SK-N-SH treated with all-trans-retinoic acid at 6 μM for 48 hours (cell line): ENCODE measurements around the gene PACC1.

Experiments used
- ATAC-seq: fragments of 200-7000 bp; cut with Tn5 transposase; 3 replicates; pipeline ENCODE4 v1.9.1; 2020; ENCODE audit warnings: mild to moderate bottlenecking, moderate library complexity
- ARNTL ChIP-seq: fragments of 450-650 bp; formaldehyde crosslinking; IDR thresholded peaks from 2 replicates; pipeline ENCODE4 v1.5.0; 2020; ENCODE audit warnings: low read depth, mild to moderate bottlenecking, moderate library complexity, borderline replicate concordance
- BACH2 ChIP-seq: fragments of 250-450 bp; sonication (Bioruptor Pico); IDR thresholded peaks from 2 replicates; pipeline ENCODE4 v1.9.0; 2021; ENCODE audit warnings: mild to moderate bottlenecking, borderline replicate concordance
- CREB5 ChIP-seq: fragments of 250-450 bp; sonication (Bioruptor Pico); IDR thresholded peaks from 2 replicates; pipeline ENCODE4 v1.5.1; 2020; ENCODE audit warnings: low read depth, mild to moderate bottlenecking, moderate library complexity
- CSDC2 ChIP-seq: fragments of 250-450 bp; sonication (Bioruptor Pico); IDR thresholded peaks from 2 replicates; pipeline ENCODE4 v1.5.0; 2020; ENCODE audit warnings: mild to moderate bottlenecking, moderate library complexity
- CSRNP3 ChIP-seq: fragments of 250-450 bp; sonication (Bioruptor Pico); IDR thresholded peaks from 2 replicates; pipeline ENCODE4 v1.5.1; 2021; ENCODE audit warnings: mild to moderate bottlenecking, moderate library complexity
- ESRRG ChIP-seq: fragments of 250-450 bp; sonication (Bioruptor Pico); IDR thresholded peaks from 2 replicates; pipeline ENCODE4 v1.6.1; 2021; ENCODE audit warnings: mild to moderate bottlenecking
- GLIS3 ChIP-seq: fragments of 250-450 bp; sonication (Bioruptor Pico); IDR thresholded peaks from 2 replicates; pipeline ENCODE4 v1.5.0; 2020; ENCODE audit warnings: mild to moderate bottlenecking, moderate library complexity
- ISL1 ChIP-seq: fragments of 250-450 bp; sonication (Bioruptor Pico); IDR thresholded peaks from 2 replicates; pipeline ENCODE4 v2.1.2; 2022; ENCODE audit warnings: mild to moderate bottlenecking, moderate library complexity
- OSR1 ChIP-seq: fragments of 250-450 bp; sonication (Bioruptor Pico); IDR thresholded peaks from 2 replicates; pipeline ENCODE4 v1.8.0; 2022; ENCODE audit warnings: moderate library complexity, mild to moderate bottlenecking, inconsistent platforms
- POU6F1 ChIP-seq: fragments of 250-450 bp; sonication (Bioruptor Pico); IDR thresholded peaks from 2 replicates; pipeline ENCODE4 v1.8.0; 2021; ENCODE audit warnings: low read depth, mild to moderate bottlenecking, moderate library complexity, borderline replicate concordance
- PPARA ChIP-seq: fragments of 250-450 bp; sonication (Bioruptor Pico); IDR thresholded peaks from 2 replicates; pipeline ENCODE4 v1.5.0; 2020; ENCODE audit warnings: mild to moderate bottlenecking, borderline replicate concordance
- RARB ChIP-seq: fragments of 250-450 bp; sonication (Bioruptor Pico); IDR thresholded peaks from 2 replicates; pipeline ENCODE4 v1.8.0; 2021; ENCODE audit warnings: mild to moderate bottlenecking, moderate library complexity
- SNAI2 ChIP-seq: fragments of 250-450 bp; sonication (Bioruptor Pico); IDR thresholded peaks from 2 replicates; pipeline ENCODE4 v1.5.0; 2020; ENCODE audit warnings: mild to moderate bottlenecking, moderate library complexity
- TCF4 ChIP-seq: fragments of 250-450 bp; sonication (Bioruptor Pico); IDR thresholded peaks from 2 replicates; pipeline ENCODE4 v1.8.0; 2021; ENCODE audit warnings: mild to moderate bottlenecking, moderate library complexity, borderline replicate concordance
- TOX ChIP-seq: fragments of 250-450 bp; sonication (Bioruptor Pico); IDR thresholded peaks from 2 replicates; pipeline ENCODE4 v1.8.0; 2021; ENCODE audit warnings: mild to moderate bottlenecking, moderate library complexity, borderline replicate concordance
- ZC3H10 ChIP-seq: fragments of 250-450 bp; sonication (Bioruptor Pico); IDR thresholded peaks from 2 replicates; pipeline ENCODE4 v1.5.1; 2021; ENCODE audit warnings: mild to moderate bottlenecking, moderate library complexity
- ZFP3 ChIP-seq: fragments of 250-450 bp; sonication (Bioruptor Pico); IDR thresholded peaks from 2 replicates; pipeline ENCODE4 v1.5.0; 2020; ENCODE audit warnings: mild to moderate bottlenecking, moderate library complexity
- ZFP30 ChIP-seq: fragments of 450-650 bp; formaldehyde crosslinking; IDR thresholded peaks from 2 replicates; pipeline ENCODE4 v1.5.0; 2022; ENCODE audit warnings: mild to moderate bottlenecking, moderate library complexity
- ZNF565 ChIP-seq: fragments of 450-650 bp; formaldehyde crosslinking; conservative IDR thresholded peaks from 2 replicates; pipeline ENCODE4 v1.5.0; 2020; ENCODE audit warnings: low read depth, mild to moderate bottlenecking, moderate library complexity
- ZNF70 ChIP-seq: fragments of 450-650 bp; formaldehyde crosslinking; IDR thresholded peaks from 2 replicates; pipeline ENCODE4 v1.5.0; 2020; ENCODE audit warnings: mild to moderate bottlenecking, moderate library complexity
- ZNF8 ChIP-seq: fragments of 450-650 bp; formaldehyde crosslinking; IDR thresholded peaks from 2 replicates; pipeline ENCODE4 v1.5.0; 2020; ENCODE audit warnings: mild to moderate bottlenecking, moderate library complexity

PACC1 gene

GRCh38 chr1:212447478-212447877 is 32.8 kb upstream of the PACC1 start (continued):
- no peak for TF ChIP-seq POU6F1 (CRISPR knock-in tag)
- TF ChIP-seq ZNF565, result no peak

GRCh38 chr1:212446333-212446732 is 31.6 kb upstream of the PACC1 start:
- TF ChIP-seq TOX (no peak), GLIS3 (CRISPR knock-in tag) (no peak), ZFP3 (CRISPR knock-in tag) (no peak), ZNF8 (CRISPR knock-in tag) (no peak), ZNF565 (no peak), CSRNP3 (CRISPR knock-in tag) (no peak), CSDC2 (CRISPR knock-in tag) (no peak), RARB (CRISPR knock-in tag) (no peak)
- TF ChIP-seq, all 23 proteins: peak for 0
- ATAC-seq, result no peak

GRCh38 chr1:212442408-212442807 is 27.7 kb upstream of the PACC1 start:
- TF ChIP-seq TOX (no peak), BACH2 (no peak), CSRNP3 (CRISPR knock-in tag) (no peak), ZC3H10 (CRISPR knock-in tag) (no peak), ARNTL (no peak), CREB5 (CRISPR knock-in tag) (no peak), PPARA (CRISPR knock-in tag) (no peak), GLIS3 (CRISPR knock-in tag) (no peak), ZFP3 (CRISPR knock-in tag) (no peak), ZNF70 (no peak)
- TF ChIP-seq, all 23 proteins: peak for 0
- ATAC-seq, result no peak

GRCh38 chr1:212440419-212440818 is 25.7 kb upstream of the PACC1 start:
- no peak for ATAC-seq
- TF ChIP-seq ESRRG (CRISPR knock-in tag) (no peak), RARB (CRISPR knock-in tag) (no peak), TOX (no peak), SNAI2 (no peak), ZC3H10 (CRISPR knock-in tag) (no peak), ZFP30 (CRISPR knock-in tag) (no peak), BACH2 (no peak), ZNF8 (CRISPR knock-in tag) (no peak), POU6F1 (CRISPR knock-in tag) (no peak), PPARA (CRISPR knock-in tag) (no peak), OSR1 (CRISPR knock-in tag) (no peak), GLIS3 (CRISPR knock-in tag) (no peak), ISL1 (CRISPR knock-in tag) (no peak), CSRNP3 (CRISPR knock-in tag) (no peak), TCF4 (CRISPR knock-in tag) (no peak), ZFP3 (CRISPR knock-in tag) (no peak), ZNF565 (no peak), ARNTL (no peak)
